ENCODE results near the gene DGAT2. TPM values are rescaled to one million over a fixed set of nuclear protein-coding genes. Genes with fewer than 3 reads are reported as not detected.

The DGAT2 gene
- total RNA-seq, 1 donor from 2014 or later, result 26.0 TPM

GRCh38 chr11:75762885-75763284, 5.7 kb upstream of the DGAT2 start:
- H3K4me3 ChIP-seq, result no peak overlapping the region
- no peaks in the 10 kb centered on the region for H3K36me3 ChIP-seq
- intact Hi-C loops (cut with DNase I), result no loop called here
- H3K27me3 ChIP-seq, result no peaks in the 10 kb centered on the region
- no peak overlapping the region for H3K27ac ChIP-seq
- H3K9me3 ChIP-seq, result no peaks in the 10 kb centered on the region
- peaks cover 6% of the 10 kb centered on the region for H3K4me1 ChIP-seq
- TF ChIP-seq POLR2AphosphoS5 (IDR thresholded peaks at IDR 0.05; ENCODE audit: insufficient read depth in 1 of 2, low read depth in 1 of 2) (no peak), POLR2A (IDR thresholded peaks at IDR 0.05) (no peak)
- TF ChIP-seq, protein P1, sequence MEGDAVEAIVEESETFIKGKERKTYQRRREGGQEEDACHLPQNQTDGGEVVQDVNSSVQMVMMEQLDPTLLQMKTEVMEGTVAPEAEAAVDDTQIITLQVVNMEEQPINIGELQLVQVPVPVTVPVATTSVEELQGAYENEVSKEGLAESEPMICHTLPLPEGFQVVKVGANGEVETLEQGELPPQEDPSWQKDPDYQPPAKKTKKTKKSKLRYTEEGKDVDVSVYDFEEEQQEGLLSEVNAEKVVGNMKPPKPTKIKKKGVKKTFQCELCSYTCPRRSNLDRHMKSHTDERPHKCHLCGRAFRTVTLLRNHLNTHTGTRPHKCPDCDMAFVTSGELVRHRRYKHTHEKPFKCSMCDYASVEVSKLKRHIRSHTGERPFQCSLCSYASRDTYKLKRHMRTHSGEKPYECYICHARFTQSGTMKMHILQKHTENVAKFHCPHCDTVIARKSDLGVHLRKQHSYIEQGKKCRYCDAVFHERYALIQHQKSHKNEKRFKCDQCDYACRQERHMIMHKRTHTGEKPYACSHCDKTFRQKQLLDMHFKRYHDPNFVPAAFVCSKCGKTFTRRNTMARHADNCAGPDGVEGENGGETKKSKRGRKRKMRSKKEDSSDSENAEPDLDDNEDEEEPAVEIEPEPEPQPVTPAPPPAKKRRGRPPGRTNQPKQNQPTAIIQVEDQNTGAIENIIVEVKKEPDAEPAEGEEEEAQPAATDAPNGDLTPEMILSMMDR (IDR thresholded peaks at IDR 0.05), result no peak
- DNase-seq (ENCODE audit: extremely low spot score in 2 of 2), result no peak

DNA sequence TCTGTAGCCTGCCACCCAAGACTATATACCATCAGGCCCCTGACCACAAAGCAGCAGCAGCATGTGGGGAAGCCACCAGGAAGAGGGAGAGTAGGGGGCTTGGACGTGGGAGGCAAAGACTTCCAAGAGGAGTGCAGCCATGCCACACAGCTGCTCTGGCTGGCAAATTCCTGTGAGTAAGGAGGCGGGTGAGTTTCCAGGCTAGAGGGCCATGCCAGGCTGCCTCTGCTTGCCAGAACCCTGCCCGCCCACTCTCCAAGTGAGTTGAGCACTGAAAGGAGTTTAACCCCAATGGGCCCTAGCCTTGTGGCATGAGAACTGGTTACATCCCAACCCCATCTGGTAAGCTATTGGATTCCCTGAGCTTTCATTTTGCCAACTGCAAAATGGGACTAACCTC, 4.7 kb upstream of the DGAT2 start:
- DNase-seq (ENCODE audit: extremely low spot score in 2 of 2), result no peak
- Histone ChIP-seq H3K4me1 (peaks cover 16% of the 10 kb centered on the region), H3K9me3 (no peaks in the 10 kb centered on the region), H3K27ac (no peak overlapping the region), H3K4me3 (no peak overlapping the region), H3K27me3 (no peaks in the 10 kb centered on the region), H3K36me3 (no peaks in the 10 kb centered on the region)
- TF ChIP-seq POLR2A (IDR thresholded peaks at IDR 0.05) (no peak), POLR2AphosphoS5 (IDR thresholded peaks at IDR 0.05; ENCODE audit: insufficient read depth in 1 of 2, low read depth in 1 of 2) (no peak)
- TF ChIP-seq, protein P1 (IDR thresholded peaks at IDR 0.05), result no peak
- intact Hi-C loops (cut with DNase I), result no loop called here

GRCh38 chr11:75765116-75765515, 3.5 kb upstream of the DGAT2 start:
- H3K9me3 ChIP-seq, result no peaks in the 10 kb centered on the region
- H3K36me3 ChIP-seq, result no peaks in the 10 kb centered on the region
- intact Hi-C loops (cut with DNase I), result no loop called here
- no peak overlapping the region for H3K4me3 ChIP-seq
- peaks cover 21% of the 10 kb centered on the region for H3K4me1 ChIP-seq
- no peak for DNase-seq (ENCODE audit: extremely low spot score in 2 of 2)
- TF ChIP-seq, protein P1 (IDR thresholded peaks at IDR 0.05), result no peak
- H3K27ac ChIP-seq, result no peak overlapping the region
- no peaks in the 10 kb centered on the region for H3K27me3 ChIP-seq

DNA sequence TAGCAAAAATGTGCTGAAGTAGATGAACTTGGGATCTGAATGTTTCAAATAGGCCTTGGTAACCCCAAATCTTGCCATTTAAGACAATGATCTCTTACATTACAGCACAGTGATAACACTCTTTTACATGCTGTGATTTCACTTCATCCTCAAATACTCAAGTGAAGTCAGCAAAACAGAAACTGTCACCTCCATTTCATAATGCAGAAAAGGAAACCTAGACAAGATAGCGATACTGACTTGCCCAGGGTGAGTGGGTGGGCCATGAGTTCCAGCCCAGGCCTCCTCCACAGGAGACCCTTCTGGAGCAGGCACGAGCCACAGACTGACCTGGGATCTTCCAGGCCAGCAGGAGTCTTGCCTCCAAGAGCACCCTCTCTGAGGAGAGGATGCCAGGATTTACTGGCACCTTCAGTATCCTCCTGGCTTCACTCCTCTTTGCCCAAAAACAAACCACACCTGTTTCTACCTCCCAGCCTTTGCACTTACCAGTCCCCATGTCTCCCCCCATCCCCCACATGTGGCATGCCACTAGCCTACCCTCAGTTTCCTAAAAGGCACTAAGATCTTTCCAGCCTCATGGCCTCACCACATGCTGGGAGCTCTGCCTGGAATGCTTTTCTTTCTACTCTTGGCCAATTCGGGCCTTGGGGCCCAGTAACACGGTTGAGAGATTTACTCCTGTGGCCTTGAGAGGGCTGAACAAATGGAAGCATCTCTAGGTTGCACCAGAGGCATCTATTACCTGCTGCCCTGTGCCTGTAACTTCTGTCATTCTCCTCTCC, 1.9 kb upstream of the DGAT2 start:
- no peak for TF ChIP-seq POLR2A (IDR thresholded peaks at IDR 0.05)
- TF ChIP-seq, protein P1 (IDR thresholded peaks at IDR 0.05), result no peak
- no peak for DNase-seq (ENCODE audit: extremely low spot score in 2 of 2)
- intact Hi-C loops (cut with DNase I), result no loop called here
- H3K36me3 ChIP-seq, result no peaks in the 10 kb centered on the region
- no peaks in the 10 kb centered on the region for H3K27me3 ChIP-seq
- peaks cover 21% of the 10 kb centered on the region for H3K4me1 ChIP-seq
- H3K4me3 ChIP-seq, result no peak overlapping the region
- H3K9me3 ChIP-seq, result no peaks in the 10 kb centered on the region
- no peak overlapping the region for H3K27ac ChIP-seq

- TF ChIP-seq POLR2AphosphoS5 (IDR thresholded peaks at IDR 0.05; ENCODE audit: insufficient read depth in 1 of 2, low read depth in 1 of 2) (no peak), POLR2A (IDR thresholded peaks at IDR 0.05) (no peak)
- TF ChIP-seq, protein P1 (IDR thresholded peaks at IDR 0.05), result no peak
- Histone ChIP-seq H3K4me3 (no peak overlapping the region), H3K9me3 (no peaks in the 10 kb centered on the region), H3K27ac (no peak overlapping the region), H3K36me3 (no peaks in the 10 kb centered on the region), H3K4me1 (peaks cover 21% of the 10 kb centered on the region), H3K27me3 (no peaks in the 10 kb centered on the region)
- no peak for DNase-seq (ENCODE audit: extremely low spot score in 2 of 2)
- intact Hi-C loops (cut with DNase I), result no loop called here
These were observed 1.4 kb upstream of the DGAT2 start for GRCh38 chr11:75767228-75767572.

All from vagina (tissue), 2 donors.